Measurements from ENCODE around the gene TEX53.

DNA sequence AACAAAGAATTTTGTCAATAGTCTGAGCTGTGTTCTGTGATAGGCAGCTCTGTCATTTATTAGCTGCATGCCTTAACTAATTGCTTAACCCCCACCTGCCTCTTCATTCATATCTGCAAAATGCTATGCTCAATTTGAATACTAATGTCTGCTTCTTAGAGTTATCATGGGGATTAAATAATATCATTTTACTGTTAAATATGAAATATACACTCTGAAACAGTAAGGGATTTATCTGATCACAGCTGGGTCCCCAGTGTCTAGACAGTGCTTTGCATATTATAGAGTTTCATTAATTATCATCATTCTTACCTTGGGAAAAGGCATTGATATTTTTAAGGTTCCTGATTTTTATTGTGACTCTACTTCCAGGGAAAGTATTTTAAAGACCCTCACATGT, 12.4 kb upstream of the TEX53 start:
- TF ChIP-seq POLR2A (IDR thresholded peaks at IDR 0.05), result no peak
- TF ChIP-seq, protein P1, sequence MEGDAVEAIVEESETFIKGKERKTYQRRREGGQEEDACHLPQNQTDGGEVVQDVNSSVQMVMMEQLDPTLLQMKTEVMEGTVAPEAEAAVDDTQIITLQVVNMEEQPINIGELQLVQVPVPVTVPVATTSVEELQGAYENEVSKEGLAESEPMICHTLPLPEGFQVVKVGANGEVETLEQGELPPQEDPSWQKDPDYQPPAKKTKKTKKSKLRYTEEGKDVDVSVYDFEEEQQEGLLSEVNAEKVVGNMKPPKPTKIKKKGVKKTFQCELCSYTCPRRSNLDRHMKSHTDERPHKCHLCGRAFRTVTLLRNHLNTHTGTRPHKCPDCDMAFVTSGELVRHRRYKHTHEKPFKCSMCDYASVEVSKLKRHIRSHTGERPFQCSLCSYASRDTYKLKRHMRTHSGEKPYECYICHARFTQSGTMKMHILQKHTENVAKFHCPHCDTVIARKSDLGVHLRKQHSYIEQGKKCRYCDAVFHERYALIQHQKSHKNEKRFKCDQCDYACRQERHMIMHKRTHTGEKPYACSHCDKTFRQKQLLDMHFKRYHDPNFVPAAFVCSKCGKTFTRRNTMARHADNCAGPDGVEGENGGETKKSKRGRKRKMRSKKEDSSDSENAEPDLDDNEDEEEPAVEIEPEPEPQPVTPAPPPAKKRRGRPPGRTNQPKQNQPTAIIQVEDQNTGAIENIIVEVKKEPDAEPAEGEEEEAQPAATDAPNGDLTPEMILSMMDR (IDR thresholded peaks at IDR 0.05), result no peak
